ENCODE data around the gene CACNA1E.

The CACNA1E gene

DNA sequence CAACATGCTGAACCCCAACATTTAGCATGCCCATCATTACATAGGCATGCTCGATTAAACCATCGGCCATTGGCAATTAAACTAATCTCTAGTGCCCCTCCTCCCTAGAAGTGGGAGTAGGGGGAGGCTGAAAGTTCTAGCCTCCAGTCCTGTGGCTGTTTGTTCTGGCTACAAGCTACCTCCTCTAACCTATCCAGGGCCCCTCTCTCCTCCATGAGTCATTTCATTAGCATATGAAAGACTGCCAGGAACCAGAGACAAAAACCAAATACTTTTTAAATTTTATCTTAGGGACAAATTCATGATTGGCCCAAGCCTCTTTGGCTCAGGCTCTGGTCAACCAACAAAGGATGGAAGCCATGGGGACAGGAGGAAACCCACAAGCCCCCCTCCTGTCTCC is 231.1 kb downstream of the CACNA1E start:
- DNase-seq: no peak

- DNase-seq: no peak
These were observed 234.7 kb downstream of the CACNA1E start for GRCh38 chr1:181718034-181718433.

DNA sequence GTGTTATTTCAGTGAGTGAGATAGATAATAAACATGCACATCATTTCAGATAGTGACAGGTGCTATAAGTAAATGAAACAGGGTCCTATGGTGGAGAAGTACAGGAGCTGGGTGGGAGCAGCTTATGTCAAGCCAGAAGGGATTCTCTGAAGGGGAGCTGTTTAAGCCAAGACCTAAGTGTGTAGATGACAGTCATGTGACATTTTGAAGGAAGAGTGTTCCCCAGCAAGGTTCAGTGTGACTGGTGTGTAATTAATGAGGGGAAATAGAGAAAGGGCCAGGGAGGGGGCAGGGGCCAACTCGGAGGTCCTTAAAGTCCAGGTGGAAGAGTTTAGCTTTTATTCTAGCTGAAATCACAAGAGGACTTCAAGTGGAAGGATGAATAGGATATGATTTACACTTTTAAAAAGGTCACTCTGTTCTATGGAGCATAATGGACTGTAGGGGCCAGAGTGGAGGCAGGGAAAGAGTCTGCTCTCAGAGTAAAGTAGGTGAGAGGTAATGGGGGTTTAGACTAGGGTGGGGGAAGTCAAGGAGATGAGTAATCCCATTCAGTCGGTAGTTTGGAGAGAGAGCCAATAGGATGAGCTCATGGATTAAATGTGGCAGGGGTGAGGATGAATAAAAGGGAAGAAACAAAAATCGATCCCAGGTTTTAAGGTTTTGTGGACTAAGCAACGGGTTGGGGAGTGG is 243.1 kb downstream of the CACNA1E start:
- DNase-seq: no peak

DNA sequence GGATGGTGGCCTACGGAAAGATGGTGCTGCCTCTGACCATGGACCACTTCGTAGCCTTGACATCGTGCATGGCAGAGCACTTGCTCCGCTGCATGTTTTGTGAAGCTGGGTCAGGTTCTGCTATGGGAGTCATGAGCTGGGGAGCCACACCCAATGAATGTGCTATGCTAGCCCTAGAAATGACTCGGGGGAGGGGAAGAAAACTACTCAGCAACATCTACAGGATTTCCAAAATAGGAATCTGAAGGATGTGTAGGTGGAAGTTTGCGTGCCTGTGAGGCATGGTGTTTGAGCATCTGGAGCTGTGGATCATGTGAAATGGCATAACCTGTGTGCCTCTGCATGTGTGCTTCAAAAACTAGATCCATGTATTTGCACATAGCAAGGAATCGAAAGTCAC is 247.3 kb downstream of the CACNA1E start:
- no peak for DNase-seq

- no peak for DNase-seq
These were observed 249.1 kb downstream of the CACNA1E start for GRCh38 chr1:181732218-181732990.

DNA sequence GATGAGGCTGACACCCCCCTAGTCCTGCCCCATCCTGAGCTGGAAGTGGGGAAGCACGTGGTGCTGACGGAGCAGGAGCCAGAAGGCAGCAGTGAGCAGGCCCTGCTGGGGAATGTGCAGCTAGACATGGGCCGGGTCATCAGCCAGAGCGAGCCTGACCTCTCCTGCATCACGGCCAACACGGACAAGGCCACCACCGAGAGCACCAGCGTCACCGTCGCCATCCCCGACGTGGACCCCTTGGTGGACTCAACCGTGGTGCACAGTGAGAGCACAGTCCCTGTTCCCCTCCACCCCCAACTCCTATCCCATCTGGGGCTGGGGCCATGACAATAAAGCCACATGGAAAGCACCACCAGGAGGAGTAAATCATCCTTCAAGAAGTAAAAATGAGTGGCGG is 250.2 kb downstream of the CACNA1E start:
- no peak for DNase-seq

- DNase-seq: no peak
These were observed 253.7 kb downstream of the CACNA1E start for GRCh38 chr1:181737056-181737455.

DNA sequence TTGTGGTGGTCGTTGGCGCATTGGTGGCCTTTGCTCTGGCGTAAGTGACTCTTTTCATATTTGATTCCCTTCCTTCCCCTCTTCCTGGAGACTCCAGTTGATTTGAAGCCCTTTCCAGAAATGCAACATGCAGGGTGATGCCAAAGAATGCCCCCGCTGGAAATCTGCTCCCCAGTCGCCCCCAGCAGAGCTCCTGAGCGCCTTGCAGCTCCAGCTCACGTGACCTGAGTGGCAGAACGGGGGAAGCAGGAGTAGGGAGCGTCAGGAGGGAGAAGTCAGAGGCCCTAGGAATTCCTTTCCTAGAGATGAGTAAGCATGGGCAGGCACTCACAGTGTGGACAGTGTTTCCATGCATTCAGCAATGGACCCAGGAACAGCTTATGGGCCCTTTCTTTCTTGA is 255.9 kb downstream of the CACNA1E start:
- DNase-seq: no peak

DNA sequence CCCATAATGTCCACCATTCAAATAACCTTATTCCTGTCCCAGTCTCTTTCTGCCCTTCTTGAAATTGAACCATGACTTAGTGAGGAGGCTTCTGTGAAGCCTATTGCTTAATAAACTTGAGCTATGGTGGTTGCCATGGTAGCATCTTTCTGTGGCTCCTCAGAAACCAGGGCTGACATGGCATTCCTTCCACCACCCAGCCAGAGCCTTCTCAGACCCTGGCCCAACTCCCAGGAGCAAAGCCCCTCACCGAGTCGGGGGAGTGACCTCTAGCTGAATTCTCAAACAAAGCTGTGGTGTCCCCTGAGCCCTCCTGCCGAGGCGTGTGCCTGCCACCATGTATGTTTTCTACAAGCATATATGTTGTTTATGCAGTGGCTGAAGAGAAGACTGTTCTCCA is 259.1 kb downstream of the CACNA1E start:
- no peak for DNase-seq

GRCh38 chr1:181743878-181744312 is 260.6 kb downstream of the CACNA1E start:
- DNase-seq: no peak

GRCh38 chr1:181746224-181746623 is 262.9 kb downstream of the CACNA1E start:
- DNase-seq: no peak

DNA sequence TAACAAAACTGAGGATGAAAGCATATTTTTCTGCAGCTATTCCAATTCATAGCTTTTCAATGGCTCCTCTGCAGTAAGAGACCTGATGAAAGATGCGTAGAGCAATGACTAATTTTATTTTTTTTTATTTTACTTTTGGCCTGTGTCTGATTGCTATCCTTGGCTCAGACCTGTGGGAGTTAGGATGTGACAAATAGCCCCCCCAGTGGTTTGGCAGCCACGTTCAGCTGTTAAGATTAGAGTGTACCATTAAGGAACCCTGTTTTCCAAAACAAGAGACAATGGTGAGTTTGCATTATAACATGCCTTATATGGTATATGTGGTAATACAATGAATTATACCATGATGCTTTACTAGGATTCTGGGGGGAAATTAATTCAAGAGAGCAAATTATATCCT is 264.7 kb downstream of the CACNA1E start:
- no peak for DNase-seq

DNA sequence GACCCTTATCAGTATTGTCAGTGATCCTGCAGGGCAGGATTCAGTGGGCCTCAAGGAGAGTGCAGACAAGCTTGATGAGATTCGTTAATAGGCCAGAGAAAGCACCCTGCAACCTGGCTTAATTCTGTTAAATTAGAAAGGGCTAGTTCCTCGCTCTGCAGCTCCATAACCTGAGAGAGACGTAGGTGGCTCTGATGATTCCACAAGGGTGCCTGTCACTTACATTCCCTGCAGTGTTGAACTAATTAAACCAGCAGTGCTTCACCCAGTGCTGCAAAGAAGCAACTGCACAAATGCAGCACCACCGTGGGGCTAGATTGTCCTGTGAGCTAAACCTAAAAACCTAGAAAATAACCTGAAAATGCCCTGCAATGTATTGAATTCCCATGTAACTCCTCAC is 270.8 kb downstream of the CACNA1E start:
- no peak for DNase-seq

- DNase-seq: no peak
These were observed 276.2 kb downstream of the CACNA1E start for GRCh38 chr1:181759481-181759880.

DNA sequence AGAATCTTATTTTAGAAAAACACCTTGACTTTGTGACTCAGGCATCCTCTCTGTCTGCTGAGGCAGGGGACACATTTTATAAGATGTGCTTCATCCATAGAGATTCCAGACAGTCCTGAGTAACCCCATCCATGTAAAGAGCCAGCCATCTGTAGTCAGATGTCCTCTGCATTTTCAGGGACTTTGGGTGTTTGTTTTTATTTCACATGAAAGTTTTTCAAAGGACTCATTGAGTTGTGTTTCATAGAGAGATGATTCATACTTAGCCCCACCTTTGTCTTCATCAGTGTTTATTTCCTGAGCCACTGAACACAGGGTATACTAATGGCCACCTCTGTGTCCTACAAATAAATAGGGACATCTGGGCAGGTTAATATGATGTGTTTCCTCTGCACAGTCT is 280.4 kb downstream of the CACNA1E start:
- no peak for DNase-seq

- no peak for DNase-seq
These were observed 282.2 kb downstream of the CACNA1E start for GRCh38 chr1:181765451-181766026.

DNA sequence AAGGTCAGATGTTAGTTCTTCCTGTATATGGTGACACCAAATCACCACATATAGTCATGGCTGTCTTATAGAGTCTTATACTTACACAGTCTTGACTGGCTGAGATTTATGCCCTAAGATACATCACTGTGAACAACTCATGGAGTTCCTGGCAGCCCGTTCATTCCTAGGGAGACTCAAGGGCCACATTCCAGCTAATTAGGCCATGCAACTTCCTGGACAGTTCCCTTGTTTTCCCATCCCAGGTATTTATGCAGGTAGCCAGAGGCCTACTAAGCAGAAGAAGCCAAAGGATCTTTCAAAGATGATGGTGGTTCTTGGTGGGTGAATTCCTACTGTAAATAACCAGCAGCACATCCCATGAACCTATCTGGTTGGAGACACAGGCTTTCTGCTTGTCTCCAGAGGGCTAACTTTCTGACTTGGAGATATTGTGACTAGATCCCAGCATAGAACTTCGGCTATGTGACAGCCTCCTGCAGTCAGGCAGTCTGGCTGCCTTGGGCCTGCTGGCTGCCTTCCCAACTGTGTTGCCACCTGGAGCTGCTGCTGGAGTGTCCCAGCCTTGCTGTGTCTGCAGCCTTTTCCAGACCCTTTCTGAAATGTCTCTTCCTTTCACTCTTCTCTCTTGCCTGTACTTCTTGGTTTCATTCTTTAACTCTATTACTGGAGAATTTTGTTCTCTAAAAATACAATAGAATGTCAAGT is 283.8 kb downstream of the CACNA1E start:
- no peak for DNase-seq

DNA sequence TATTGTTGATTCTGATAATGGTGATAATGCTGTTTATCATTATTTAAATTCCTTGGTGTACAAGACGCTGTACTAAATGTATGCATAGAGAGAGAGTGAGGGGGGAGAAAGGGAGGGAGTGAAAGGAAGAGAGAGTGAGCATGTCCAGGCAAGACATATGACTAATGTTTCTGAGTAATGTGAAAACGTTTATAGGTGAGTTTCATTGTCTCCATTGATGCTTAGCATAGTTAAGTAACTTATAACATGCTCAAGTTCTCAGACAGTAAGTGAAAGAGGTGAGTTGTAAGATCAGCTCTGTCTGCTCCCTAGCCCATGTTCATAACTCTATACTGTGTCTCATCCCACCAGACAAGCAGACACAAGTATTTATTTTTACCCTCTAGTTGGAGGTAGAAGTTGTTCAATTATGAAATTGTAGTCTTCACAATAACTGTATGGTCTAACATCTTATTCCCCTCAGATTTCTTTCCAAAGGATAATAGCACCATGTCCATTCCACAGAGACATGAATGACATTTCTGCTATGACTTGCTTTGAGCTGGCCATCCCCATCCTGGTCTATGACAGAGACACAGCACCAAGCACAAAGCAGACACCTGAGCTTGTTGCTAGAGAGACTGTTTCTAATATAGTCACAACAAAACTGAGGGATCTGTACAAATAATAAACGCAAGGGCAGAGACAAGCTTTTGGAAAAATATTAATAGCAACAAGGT is 285.1 kb downstream of the CACNA1E start:
- no peak for DNase-seq

DNA sequence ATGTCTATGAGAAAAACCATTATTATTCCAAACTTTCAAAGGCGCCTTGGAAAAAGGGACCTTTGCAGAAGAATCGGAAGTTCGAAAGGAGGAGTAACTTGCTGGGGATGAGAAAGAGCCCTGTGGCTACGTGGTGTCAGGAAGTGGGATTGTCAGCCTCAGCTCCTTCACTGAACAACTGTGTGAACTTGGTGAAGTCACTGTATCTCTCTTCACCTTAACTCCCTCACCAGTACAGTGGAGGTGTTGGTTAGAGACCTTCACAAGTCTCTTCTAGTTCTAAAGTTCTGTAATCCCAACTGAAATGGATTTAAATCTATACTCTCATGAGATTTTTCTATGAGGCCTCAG is 285.6 kb downstream of the CACNA1E start:
- no peak for DNase-seq

GRCh38 chr1:181769846-181770245 is 286.5 kb downstream of the CACNA1E start:
- no peak for DNase-seq

GRCh38 chr1:181772714-181773113 is 289.4 kb downstream of the CACNA1E start:
- no peak for DNase-seq

DNA sequence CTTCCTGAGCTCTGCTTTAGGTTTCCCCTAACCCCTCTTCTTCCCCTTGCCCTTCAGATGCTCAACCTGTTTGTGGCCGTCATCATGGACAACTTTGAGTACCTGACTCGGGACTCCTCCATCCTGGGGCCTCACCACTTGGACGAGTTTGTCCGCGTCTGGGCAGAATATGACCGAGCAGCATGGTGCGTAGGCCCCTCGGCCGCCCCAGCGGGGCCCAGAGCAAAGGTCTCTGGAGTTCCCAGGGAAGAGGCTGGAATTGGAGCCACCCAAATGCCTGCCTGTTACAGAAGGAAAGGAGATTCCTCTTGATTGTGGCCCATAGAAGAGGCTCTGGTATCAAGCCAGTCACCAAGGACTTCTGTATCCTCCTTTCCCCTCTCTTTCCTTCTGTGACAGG is 292.7 kb downstream of the CACNA1E start:
- DNase-seq: no peak

GRCh38 chr1:181777286-181777685 is 294.0 kb downstream of the CACNA1E start:
- DNase-seq: no peak

Measured in stimulated activated CD8-positive, alpha-beta memory T cell treated with anti-CD3 and anti-CD28 coated beads, Interleukin-4, amount 100 ng/mL, for 48 hours (primary cell).